Measurements from ENCODE around the gene ZNF426.

DNA sequence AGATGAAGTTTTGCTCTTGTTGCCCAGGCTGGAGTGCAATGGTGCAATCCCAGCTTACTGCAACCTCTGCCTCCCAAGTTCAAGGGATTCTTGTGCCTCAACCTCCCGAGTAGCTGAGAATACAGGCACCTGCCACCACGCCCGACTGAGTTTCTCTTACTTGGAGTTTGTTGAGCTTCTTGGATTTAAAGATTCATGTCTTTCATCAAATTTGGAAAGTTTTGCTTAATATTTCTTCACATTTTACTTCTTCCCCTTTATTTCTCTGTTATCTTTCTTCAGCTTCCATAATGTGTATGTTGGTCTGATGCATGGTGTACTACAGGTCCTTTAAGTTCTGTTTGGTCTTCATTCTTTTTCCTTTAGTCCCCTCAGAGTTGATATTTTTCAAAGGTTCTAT lies 31.2 kb downstream of the ZNF426 start:
- TF ChIP-seq, protein P1, sequence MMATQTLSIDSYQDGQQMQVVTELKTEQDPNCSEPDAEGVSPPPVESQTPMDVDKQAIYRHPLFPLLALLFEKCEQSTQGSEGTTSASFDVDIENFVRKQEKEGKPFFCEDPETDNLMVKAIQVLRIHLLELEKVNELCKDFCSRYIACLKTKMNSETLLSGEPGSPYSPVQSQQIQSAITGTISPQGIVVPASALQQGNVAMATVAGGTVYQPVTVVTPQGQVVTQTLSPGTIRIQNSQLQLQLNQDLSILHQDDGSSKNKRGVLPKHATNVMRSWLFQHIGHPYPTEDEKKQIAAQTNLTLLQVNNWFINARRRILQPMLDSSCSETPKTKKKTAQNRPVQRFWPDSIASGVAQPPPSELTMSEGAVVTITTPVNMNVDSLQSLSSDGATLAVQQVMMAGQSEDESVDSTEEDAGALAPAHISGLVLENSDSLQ (IDR thresholded peaks at IDR 0.05): no peak
- no peak for TF ChIP-seq ELF4 (IDR thresholded peaks at IDR 0.05)
- TF ChIP-seq FOXM1 (IDR thresholded peaks at IDR 0.05; ENCODE audit: borderline replicate concordance): no peak
- no peak for TF ChIP-seq SP1 (IDR thresholded peaks at IDR 0.05)
- no peak for TF ChIP-seq ZNF384 (IDR thresholded peaks at IDR 0.05)
- no peak for TF ChIP-seq BHLHE40 (IDR thresholded peaks at IDR 0.05; ENCODE audit: borderline replicate concordance)
- no peak for TF ChIP-seq HDGF (IDR thresholded peaks at IDR 0.05; ENCODE audit: borderline replicate concordance)
- no peak for TF ChIP-seq ARNT (IDR thresholded peaks at IDR 0.05)
- TF ChIP-seq LEF1 (IDR thresholded peaks at IDR 0.05; ENCODE audit: borderline replicate concordance): no peak
- no peak for TF ChIP-seq NFRKB (IDR thresholded peaks at IDR 0.05)

Data from HEK293T (cell line).